Right cardiac atrium (tissue), 5 donors: Measurements from ENCODE around the gene CASP5. TPM values are rescaled to one million over a fixed set of nuclear protein-coding genes. Genes with fewer than 3 reads are reported as not detected.
"Not testable (repeated sequence)": the region's sequence is repeated elsewhere in the genome, so short reads cannot be mapped to it uniquely, and the experiment has no call there.

ENCODE experiments used
- ATAC-seq, 2 donors: fragments of 200-7000 bp; cut with Tn5 transposase; one replicate each; pipeline versions ENCODE4 v1.8.0 to v1.9.1; 2020; ENCODE audit warnings: moderate library complexity in 2 of 2, mild to moderate bottlenecking in 1 of 2
- DNase-seq, 3 donors: peaks; one replicate each; pipeline ENCODE4 v3.0.0-alpha.2; 2020
- H3K27ac ChIP-seq: one replicate; pipeline ENCODE4 v1.5.1; 2013; ENCODE audit warnings: mild to moderate bottlenecking, low read length, control low read depth, moderate library complexity
- H3K27me3 ChIP-seq: one replicate; pipeline ENCODE4 v1.6.1; 2013; ENCODE audit not compliant: control insufficient read depth, insufficient read depth
- H3K4me1 ChIP-seq: one replicate; pipeline ENCODE4 v1.6.1; 2013; ENCODE audit warnings: low read length; ENCODE audit not compliant: control insufficient read depth, insufficient read depth
- H3K4me3 ChIP-seq: one replicate; pipeline ENCODE4 v1.5.1; 2013; ENCODE audit warnings: low read length, control low read depth
- H3K9me3 ChIP-seq: one replicate; pipeline ENCODE4 v1.6.1; 2013; ENCODE audit warnings: low read length; ENCODE audit not compliant: control insufficient read depth
- WGBS: extraction: QIAGEN DNeasy Blood & Tissue Kit; methylation state at CpG from one replicate; pipeline ENCODE4 v1.1.7; 2013; 5-methylcytosine and 5-hydroxymethylcytosine counted together
- intact Hi-C, 4 donors: fragments of 100-400 bp; cut with DNase I; formaldehyde crosslinking; loops; one replicate each; pipeline versions ENCODE4 v1.11.0 to v1.14.0; 2022 to 2023
- polyA plus RNA-seq: library from polyadenylated mRNA; stranded (reverse); fragments of 200-250 nt; gene quantifications from one replicate; pipeline ENCODE4 v1.2.3, GENCODE V29; 2013
- total RNA-seq, 4 donors: library from RNA; stranded (reverse); fragmentation: NEBNext Ultra II Directional; extraction: Animal tissue kit (Norgen Biotek cat#: 25700); gene quantifications; one replicate each; pipeline ENCODE4 v1.2.1, GENCODE V29; 2021
- donor health status: healthy with polysubstance abuse.
- donor health status: DM: no; HTN: yes; CAD: no.
- donor health status: DM: no; HTN: no; CAD: no.
- donor health status: DM: no; HTN: yes; CAD: no; lungs with severe emphysema.
- donor health status: DM: yes; HTN: yes; CAD: no.

The CASP5 gene
- total and polyA plus RNA-seq, 5 donors: 0.23 TPM; not detected in 4

GRCh38 chr11:105049481-105049880 lies 26.5 kb upstream of the CASP5 start:
- no peak overlapping the region for H3K4me3 ChIP-seq
- H3K4me1 ChIP-seq: no peaks in the 10 kb centered on the region
- DNase-seq: peak in 1 of 3 donors; percentile 21
- no peak for ATAC-seq
- WGBS: 89% methylated on average over 1 of the region's 1 CpG
- H3K27me3 ChIP-seq: no peaks in the 10 kb centered on the region
- H3K9me3 ChIP-seq: no peaks in the 10 kb centered on the region
- intact Hi-C loops: no loop called here
- no peak overlapping the region for H3K27ac ChIP-seq

- Histone ChIP-seq H3K4me1 (no peaks in the 10 kb centered on the region), H3K4me3 (no peak overlapping the region), H3K9me3 (no peaks in the 10 kb centered on the region), H3K27me3 (no peaks in the 10 kb centered on the region), H3K27ac (no peak overlapping the region)
- peak in 1 of 3 donors; percentile 29 for DNase-seq
- intact Hi-C loops: no loop called here
- whole genome bisulfite sequencing: 48% methylated on average over 8 of the region's 8 CpGs
- ATAC-seq: peak; percentile 72 to 74
Measured at GRCh38 chr11:105046898-105047579, 24.1 kb upstream of the CASP5 start.

- intact Hi-C loops: no loop called here
- WGBS: 80% methylated on average over 5 of the region's 5 CpGs
Measured at GRCh38 chr11:105045676-105046296, 22.8 kb upstream of the CASP5 start.

GRCh38 chr11:105044557-105045524 lies 21.9 kb upstream of the CASP5 start, which contains the start of gene CARD16:
CARD16 (minus strand) TSS chr11:105045335; CDS start chr11:105045297, 38 bp downstream.
- 30% methylated on average over 5 of the region's 5 CpGs for WGBS
- H3K27me3 ChIP-seq, H3K4me1 ChIP-seq, intact Hi-C loops, H3K9me3 ChIP-seq, H3K27ac ChIP-seq: not testable (repeated sequence)
- DNase-seq (peak in 1 of 3 donors; percentile 32), ATAC-seq (peak; percentile 91 to 95)
- peak within 1 kb of the TSS; percentile 50 for H3K4me3 ChIP-seq

More at GRCh38 chr11:105045676-105046296, 22.8 kb upstream of the CASP5 start:
- Histone ChIP-seq H3K27ac (no peak overlapping the region), H3K4me1 (no peaks in the 10 kb centered on the region), H3K9me3 (no peaks in the 10 kb centered on the region), H3K27me3 (no peaks in the 10 kb centered on the region), H3K4me3 (peak overlapping the region; percentile 50)
- peak in 2 of 3 donors; percentile 26 to 33 for DNase-seq
- peak; percentile 33 to 57 for ATAC-seq

- H3K27me3 ChIP-seq: no peaks in the 10 kb centered on the region
- no peak overlapping the region for H3K4me3 ChIP-seq
- intact Hi-C loops: no loop called here
- H3K4me1 ChIP-seq: no peaks in the 10 kb centered on the region
- 88% methylated on average over 3 of the region's 3 CpGs for WGBS
- no peaks in the 10 kb centered on the region for H3K9me3 ChIP-seq
- ATAC-seq (no peak), DNase-seq (no peak)
- no peak overlapping the region for H3K27ac ChIP-seq
Measured at GRCh38 chr11:105042178-105042577, 19.2 kb upstream of the CASP5 start.

- intact Hi-C loops: no loop called here
- no peak for ATAC-seq
Measured at GRCh38 chr11:105040703-105041102, 17.7 kb upstream of the CASP5 start.

GRCh38 chr11:105034813-105035620 lies 12.0 kb upstream of the CASP5 start, which contains the start of gene CASP1:
CASP1 (minus strand) TSS chr11:105035144; CDS start chr11:105035113, 31 bp downstream.
- H3K27ac ChIP-seq: peak within 1 kb of the TSS; percentile 83
- intact Hi-C loops: no loop called here
- 37% methylated on average over 3 of the region's 3 CpGs for WGBS
- H3K4me1 ChIP-seq: peaks cover 3% of the 10 kb centered on the region
- ATAC-seq (peak; percentile 93 to 96), DNase-seq (no peak)
- H3K4me3 ChIP-seq: peak within 1 kb of the TSS; percentile 87
- no peaks in the 10 kb centered on the region for H3K9me3 ChIP-seq
- no peaks in the 10 kb centered on the region for H3K27me3 ChIP-seq

More at GRCh38 chr11:105040703-105041102, 17.7 kb upstream of the CASP5 start:
- no peaks in the 10 kb centered on the region for H3K4me1 ChIP-seq
- H3K4me3 ChIP-seq: no peak overlapping the region
- DNase-seq: no peak
- no peaks in the 10 kb centered on the region for H3K9me3 ChIP-seq
- H3K27me3 ChIP-seq: no peaks in the 10 kb centered on the region
- WGBS: 88% methylated on average over 2 of the region's 2 CpGs
- no peak overlapping the region for H3K27ac ChIP-seq

GRCh38 chr11:105034388-105034787 lies 11.4 kb upstream of the CASP5 start:
- H3K9me3 ChIP-seq, H3K4me1 ChIP-seq, DNase-seq, H3K27me3 ChIP-seq, intact Hi-C loops: not testable (repeated sequence)
- peak overlapping the region; percentile 83 for H3K27ac ChIP-seq
- ATAC-seq: peak in 1 of 2 donors; percentile 22
- 52% methylated on average over 2 of the region's 2 CpGs for WGBS
- H3K4me3 ChIP-seq: peak overlapping the region; percentile 87

GRCh38 chr11:105033781-105034180 lies 10.8 kb upstream of the CASP5 start:
- no peak for ATAC-seq
- Histone ChIP-seq H3K27me3 (no peaks in the 10 kb centered on the region), H3K4me1 (peaks cover 3% of the 10 kb centered on the region), H3K27ac (no peak overlapping the region), H3K4me3 (peak overlapping the region; percentile 87), H3K9me3 (no peaks in the 10 kb centered on the region)
- intact Hi-C loops: no loop called here
- DNase-seq: no peak
- 75% methylated on average over 1 of the region's 1 CpG for WGBS

GRCh38 chr11:105033343-105033742 lies 10.4 kb upstream of the CASP5 start:
- WGBS: 73% methylated on average over 3 of the region's 3 CpGs
- intact Hi-C loops: no loop called here
- no peak overlapping the region for H3K27ac ChIP-seq
- no peaks in the 10 kb centered on the region for H3K27me3 ChIP-seq
- ATAC-seq: peak in 1 of 2 donors; percentile 30
- peak overlapping the region; percentile 87 for H3K4me3 ChIP-seq
- no peaks in the 10 kb centered on the region for H3K9me3 ChIP-seq
- no peak for DNase-seq
- H3K4me1 ChIP-seq: peaks cover 3% of the 10 kb centered on the region
